Measurements from ENCODE around the gene SIRT7.
"Not testable (repeated sequence)": the region's sequence is repeated elsewhere in the genome, so short reads cannot be mapped to it uniquely, and the experiment has no call there.

The SIRT7 gene

GRCh38 chr17:81918832-81919545, 1.0 kb upstream of the SIRT7 start:
- no peak for FAIRE-seq

- FAIRE-seq, result not testable (repeated sequence)
These were observed 325 bp upstream of the SIRT7 start for GRCh38 chr17:81918333-81918669.

GRCh38 chr17:81916234-81917001, 1.6 kb downstream of the SIRT7 start:
- FAIRE-seq, result no peak

- FAIRE-seq, result no peak
These were observed 2.6 kb downstream of the SIRT7 start for GRCh38 chr17:81915331-81915730.

GRCh38 chr17:81914103-81914850, 3.7 kb downstream of the SIRT7 start:
- no peak for FAIRE-seq

- FAIRE-seq, result no peak
These were observed 4.4 kb downstream of the SIRT7 start for GRCh38 chr17:81913394-81914102.

- FAIRE-seq, result no peak
These were observed 5.3 kb downstream of the SIRT7 start for GRCh38 chr17:81912441-81913309.

GRCh38 chr17:81911969-81912368, 6.0 kb downstream of the SIRT7 start:
- FAIRE-seq, result no peak

- no peak for FAIRE-seq
These were observed 6.6 kb downstream of the SIRT7 start, which contains the start of gene PCYT2 for GRCh38 chr17:81911277-81911961. PCYT2 (minus strand) TSS chr17:81911399; CDS start chr17:81911355, 44 bp downstream.

GRCh38 chr17:81910840-81911276, 7.1 kb downstream of the SIRT7 start:
- no peak for FAIRE-seq

- no peak for FAIRE-seq
These were observed 7.8 kb downstream of the SIRT7 start for GRCh38 chr17:81909966-81910839.

- FAIRE-seq, result no peak
These were observed 8.7 kb downstream of the SIRT7 start for GRCh38 chr17:81909231-81909630.

- no peak for FAIRE-seq
These were observed 9.2 kb downstream of the SIRT7 start for GRCh38 chr17:81908793-81909192.

GRCh38 chr17:81907219-81908145, 10.5 kb downstream of the SIRT7 start:
- FAIRE-seq, result no peak

GRCh38 chr17:81906476-81907218, 11.3 kb downstream of the SIRT7 start:
- FAIRE-seq, result no peak

GRCh38 chr17:81905993-81906392, 12.0 kb downstream of the SIRT7 start:
- FAIRE-seq, result no peak

GRCh38 chr17:81905424-81905875, 12.5 kb downstream of the SIRT7 start:
- no peak for FAIRE-seq
